GM12878 (cell line): ENCODE results near the gene DIAPH2. TPM values are rescaled to one million over a fixed set of nuclear protein-coding genes. Genes with fewer than 3 reads are reported as not detected.

Experiments
- MEF2A ChIP-seq: IDR thresholded peaks from 2 replicates; pipeline ENCODE4 v1.6.1; 2011; ENCODE audit warnings: low read depth, mild to moderate bottlenecking, low read length, moderate library complexity; ENCODE audit not compliant: insufficient read depth
- MEF2B ChIP-seq: fragments of 450-650 bp; IDR thresholded peaks from 2 replicates; pipeline ENCODE4 v1.6.1; 2018; ENCODE audit warnings: mild to moderate bottlenecking, moderate library complexity; ENCODE audit not compliant: partially characterized antibody, poor library complexity, severe bottlenecking
- NBN ChIP-seq: fragments of 450-650 bp; IDR thresholded peaks from 2 replicates; pipeline ENCODE4 v1.6.1; 2016
- NR2C1 ChIP-seq: fragments of 450-650 bp; IDR thresholded peaks from 2 replicates; pipeline ENCODE4 v1.6.1; 2017; ENCODE audit warnings: antibody characterized with exemption, mild to moderate bottlenecking, moderate library complexity
- RBBP5 ChIP-seq: fragments of 200-600 bp; sonication (generic); conservative IDR thresholded peaks from 2 replicates; pipeline ENCODE4 v1.6.1; 2016
- RUNX3 ChIP-seq: IDR thresholded peaks from 2 replicates; pipeline ENCODE4 v1.6.1; 2012; ENCODE audit warnings: low read length, inconsistent platforms
- ZNF274 ChIP-seq: IDR thresholded peaks from one replicate; pipeline ENCODE4 v1.8.0; 2011; ENCODE audit not compliant: insufficient read length, insufficient read depth
- polyA plus RNA-seq, 11 experiments: library from polyadenylated mRNA; depleted of rRNA in 4 of 11; unstranded in 6 of 11; stranded (reverse) in 5 of 11; fragments of >200 nt; fragmentation: Nextera tagmentation in 4 of 11; fragmentation: Illumina TruSeq in 1 of 11; extraction: Ambion mirVana in 4 of 11; extraction: Trizol in 1 of 11; gene quantifications; 1 replicate in 1 of 11; 2 replicates in 10 of 11; pipeline versions ENCODE4 v1.2.1 to v1.2.3, GENCODE V29; 2011 to 2016; ENCODE audit warnings: inconsistent platforms in 2 of 11, missing spikeins in 2 of 11, low read depth in 1 of 11
- total RNA-seq, 4 experiments: library from RNA; depleted of rRNA in 3 of 4; stranded (reverse); fragments of >200 nt in 3 of 4; fragmentation: Illumina TruSeq in 1 of 4; extraction: Trizol in 1 of 4; gene quantifications; 2 replicates each; pipeline versions ENCODE4 v1.2.1 to v1.2.3, GENCODE V29; 2013 to 2021
- TF ChIP-seq, protein P1 (sequence below): IDR thresholded peaks from 2 replicates; pipeline ENCODE4 v1.6.1; 2012; ENCODE audit warnings: low read depth, low read length, improper control_type of control experiment
- TF ChIP-seq, protein P2 (sequence below): fragments of 450-650 bp; IDR thresholded peaks from 2 replicates; pipeline ENCODE4 v1.6.1; 2017; ENCODE audit warnings: mild to moderate bottlenecking, moderate library complexity
- TF ChIP-seq, protein P3 (sequence below): IDR thresholded peaks from 2 replicates; pipeline ENCODE4 v1.6.1; 2012; ENCODE audit warnings: low read length, inconsistent platforms

The DIAPH2 gene
- total and polyA plus RNA-seq, 10 of the 15 experiments (the other 5 are each of a cell fraction or from before 2014, with no cell fraction given), result 2.2 to 16.6 (median 8.8) TPM

DNA sequence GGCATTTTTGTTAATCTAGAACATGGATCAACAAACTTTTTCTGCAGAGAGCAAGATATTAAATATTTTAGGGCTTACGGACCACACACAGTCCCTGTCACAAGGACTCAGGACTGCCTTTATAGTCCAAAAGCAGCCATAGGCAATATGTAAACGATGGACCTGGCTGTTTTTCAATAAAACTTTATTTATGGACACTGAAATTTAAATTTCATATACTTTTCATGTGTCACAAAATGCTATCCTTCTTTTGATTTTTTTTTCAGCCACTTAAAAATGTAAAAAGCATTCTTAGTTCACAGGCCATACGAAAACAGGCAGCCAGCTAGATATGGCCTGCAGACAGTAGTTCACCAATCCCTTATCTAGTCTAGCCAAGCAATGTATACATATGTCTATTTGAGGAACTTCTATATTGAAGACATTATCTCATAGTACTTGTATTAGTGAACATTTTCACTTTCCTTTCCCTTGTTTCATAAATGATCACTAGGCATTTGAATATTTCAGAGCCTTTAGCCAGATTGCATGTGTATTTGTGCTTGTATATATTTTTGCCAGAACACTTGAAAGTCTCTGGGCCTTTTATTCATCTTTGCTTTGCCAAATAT lies 549.9 kb downstream of the DIAPH2 start (continued):
- TF ChIP-seq MEF2A (peak; percentile 96), RUNX3 (peak; percentile 34; the same call in 1 of the 2 replicates), RBBP5 (no peak), ZNF274 (no peak), NBN (no peak), NR2C1 (no peak), MEF2B (peak; percentile 78)
- TF ChIP-seq, protein P1, sequence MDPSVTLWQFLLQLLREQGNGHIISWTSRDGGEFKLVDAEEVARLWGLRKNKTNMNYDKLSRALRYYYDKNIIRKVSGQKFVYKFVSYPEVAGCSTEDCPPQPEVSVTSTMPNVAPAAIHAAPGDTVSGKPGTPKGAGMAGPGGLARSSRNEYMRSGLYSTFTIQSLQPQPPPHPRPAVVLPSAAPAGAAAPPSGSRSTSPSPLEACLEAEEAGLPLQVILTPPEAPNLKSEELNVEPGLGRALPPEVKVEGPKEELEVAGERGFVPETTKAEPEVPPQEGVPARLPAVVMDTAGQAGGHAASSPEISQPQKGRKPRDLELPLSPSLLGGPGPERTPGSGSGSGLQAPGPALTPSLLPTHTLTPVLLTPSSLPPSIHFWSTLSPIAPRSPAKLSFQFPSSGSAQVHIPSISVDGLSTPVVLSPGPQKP, result no peak
- TF ChIP-seq, protein P2, sequence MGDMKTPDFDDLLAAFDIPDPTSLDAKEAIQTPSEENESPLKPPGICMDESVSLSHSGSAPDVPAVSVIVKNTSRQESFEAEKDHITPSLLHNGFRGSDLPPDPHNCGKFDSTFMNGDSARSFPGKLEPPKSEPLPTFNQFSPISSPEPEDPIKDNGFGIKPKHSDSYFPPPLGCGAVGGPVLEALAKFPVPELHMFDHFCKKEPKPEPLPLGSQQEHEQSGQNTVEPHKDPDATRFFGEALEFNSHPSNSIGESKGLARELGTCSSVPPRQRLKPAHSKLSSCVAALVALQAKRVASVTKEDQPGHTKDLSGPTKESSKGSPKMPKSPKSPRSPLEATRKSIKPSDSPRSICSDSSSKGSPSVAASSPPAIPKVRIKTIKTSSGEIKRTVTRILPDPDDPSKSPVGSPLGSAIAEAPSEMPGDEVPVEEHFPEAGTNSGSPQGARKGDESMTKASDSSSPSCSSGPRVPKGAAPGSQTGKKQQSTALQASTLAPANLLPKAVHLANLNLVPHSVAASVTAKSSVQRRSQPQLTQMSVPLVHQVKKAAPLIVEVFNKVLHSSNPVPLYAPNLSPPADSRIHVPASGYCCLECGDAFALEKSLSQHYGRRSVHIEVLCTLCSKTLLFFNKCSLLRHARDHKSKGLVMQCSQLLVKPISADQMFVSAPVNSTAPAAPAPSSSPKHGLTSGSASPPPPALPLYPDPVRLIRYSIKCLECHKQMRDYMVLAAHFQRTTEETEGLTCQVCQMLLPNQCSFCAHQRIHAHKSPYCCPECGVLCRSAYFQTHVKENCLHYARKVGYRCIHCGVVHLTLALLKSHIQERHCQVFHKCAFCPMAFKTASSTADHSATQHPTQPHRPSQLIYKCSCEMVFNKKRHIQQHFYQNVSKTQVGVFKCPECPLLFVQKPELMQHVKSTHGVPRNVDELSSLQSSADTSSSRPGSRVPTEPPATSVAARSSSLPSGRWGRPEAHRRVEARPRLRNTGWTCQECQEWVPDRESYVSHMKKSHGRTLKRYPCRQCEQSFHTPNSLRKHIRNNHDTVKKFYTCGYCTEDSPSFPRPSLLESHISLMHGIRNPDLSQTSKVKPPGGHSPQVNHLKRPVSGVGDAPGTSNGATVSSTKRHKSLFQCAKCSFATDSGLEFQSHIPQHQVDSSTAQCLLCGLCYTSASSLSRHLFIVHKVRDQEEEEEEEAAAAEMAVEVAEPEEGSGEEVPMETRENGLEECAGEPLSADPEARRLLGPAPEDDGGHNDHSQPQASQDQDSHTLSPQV, result no peak
- TF ChIP-seq, protein P3, sequence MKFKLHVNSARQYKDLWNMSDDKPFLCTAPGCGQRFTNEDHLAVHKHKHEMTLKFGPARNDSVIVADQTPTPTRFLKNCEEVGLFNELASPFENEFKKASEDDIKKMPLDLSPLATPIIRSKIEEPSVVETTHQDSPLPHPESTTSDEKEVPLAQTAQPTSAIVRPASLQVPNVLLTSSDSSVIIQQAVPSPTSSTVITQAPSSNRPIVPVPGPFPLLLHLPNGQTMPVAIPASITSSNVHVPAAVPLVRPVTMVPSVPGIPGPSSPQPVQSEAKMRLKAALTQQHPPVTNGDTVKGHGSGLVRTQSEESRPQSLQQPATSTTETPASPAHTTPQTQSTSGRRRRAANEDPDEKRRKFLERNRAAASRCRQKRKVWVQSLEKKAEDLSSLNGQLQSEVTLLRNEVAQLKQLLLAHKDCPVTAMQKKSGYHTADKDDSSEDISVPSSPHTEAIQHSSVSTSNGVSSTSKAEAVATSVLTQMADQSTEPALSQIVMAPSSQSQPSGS, result peak; percentile 98
